Esophagus (tissue), 2 donors: ENCODE data around the gene KRTAP20-2. TPM values are rescaled to one million over a fixed set of nuclear protein-coding genes. Genes with fewer than 3 reads are reported as not detected.

ENCODE experiments used
- H3K27ac ChIP-seq, 2 donors: one replicate each; pipeline ENCODE4 v1.5.1; 2013; ENCODE audit warnings: low read depth in 2 of 2, mild to moderate bottlenecking in 2 of 2, inconsistent platforms in 1 of 2, low read length in 1 of 2, moderate library complexity in 1 of 2
- H3K27me3 ChIP-seq, 2 donors: one replicate each; pipeline ENCODE4 v1.6.1; 2013; ENCODE audit warnings: low read length in 2 of 2, control low read depth in 1 of 2, mild to moderate bottlenecking in 1 of 2; ENCODE audit not compliant: insufficient read depth in 2 of 2, control insufficient read depth in 1 of 2
- H3K36me3 ChIP-seq, 2 donors: one replicate each; pipeline ENCODE4 v1.6.1; 2013; ENCODE audit warnings: low read length in 1 of 2; ENCODE audit not compliant: control insufficient read depth in 2 of 2, insufficient read depth in 2 of 2
- H3K4me1 ChIP-seq, 2 donors: one replicate each; pipeline ENCODE4 v1.6.1; 2013; ENCODE audit warnings: low read length in 1 of 2; ENCODE audit not compliant: control insufficient read depth in 2 of 2, insufficient read depth in 2 of 2
- H3K4me3 ChIP-seq, 2 donors: one replicate each; pipeline ENCODE4 v1.5.1; 2013; ENCODE audit warnings: low read length in 2 of 2, mild to moderate bottlenecking in 2 of 2, low read depth in 1 of 2, moderate library complexity in 1 of 2
- H3K9me3 ChIP-seq, 2 donors: one replicate each; pipeline ENCODE4 v1.6.1; 2013; ENCODE audit warnings: mild to moderate bottlenecking in 2 of 2, low read depth in 1 of 2, low read length in 1 of 2, moderate library complexity in 1 of 2; ENCODE audit not compliant: control insufficient read depth in 2 of 2, insufficient read depth in 1 of 2
- WGBS, 2 donors: extraction: QIAGEN DNeasy Blood & Tissue Kit; methylation state at CpG; one replicate each; pipeline ENCODE4 v1.1.7; 2013; 5-methylcytosine and 5-hydroxymethylcytosine counted together
- polyA plus RNA-seq, 2 donors: library from polyadenylated mRNA; stranded (reverse); fragments of 200-250 nt; gene quantifications; one replicate each; pipeline ENCODE4 v1.2.3, GENCODE V29; 2013
- donor health status: healthy with polysubstance abuse.
- donor health status: Bipolar disorder and iron deficiency.

The KRTAP20-2 gene
- polyA plus RNA-seq, 2 donors, result not detected

- Histone ChIP-seq H3K4me1 (no peaks in the 10 kb centered on the region), H3K36me3 (no peaks in the 10 kb centered on the region), H3K27me3 (no peaks in the 10 kb centered on the region), H3K4me3 (no peak overlapping the region), H3K9me3 (peaks cover 3 to 6% of the 10 kb centered on the region in 2 donors), H3K27ac (no peak overlapping the region)
Measured at GRCh38 chr21:30620080-30620479, 14.9 kb upstream of the KRTAP20-2 start.

GRCh38 chr21:30620522-30620921, 14.5 kb upstream of the KRTAP20-2 start, which contains the start of gene KRTAP20-4:
KRTAP20-4 (plus strand) TSS chr21:30620627.
- Histone ChIP-seq H3K9me3 (peaks cover 3 to 6% of the 10 kb centered on the region in 2 donors), H3K4me1 (no peaks in the 10 kb centered on the region), H3K27me3 (no peaks in the 10 kb centered on the region), H3K36me3 (no peaks in the 10 kb centered on the region), H3K4me3 (no peak within 1 kb of the TSS), H3K27ac (no peak within 1 kb of the TSS)
- 77 to 80% methylated on average over 3 of the region's 3 CpGs for WGBS, 2 donors

GRCh38 chr21:30623362-30623761, 11.6 kb upstream of the KRTAP20-2 start:
- WGBS, 2 donors, result 89% methylated on average over 3 of the region's 3 CpGs
- no peak overlapping the region for H3K4me3 ChIP-seq
- no peaks in the 10 kb centered on the region for H3K27me3 ChIP-seq
- H3K27ac ChIP-seq, result no peak overlapping the region
- no peaks in the 10 kb centered on the region for H3K36me3 ChIP-seq
- H3K9me3 ChIP-seq, result peaks cover 3 to 6% of the 10 kb centered on the region in 2 donors
- no peaks in the 10 kb centered on the region for H3K4me1 ChIP-seq

GRCh38 chr21:30625449-30626165, 9.4 kb upstream of the KRTAP20-2 start:
- H3K9me3 ChIP-seq, result peaks cover 3 to 6% of the 10 kb centered on the region in 2 donors
- no peak overlapping the region for H3K4me3 ChIP-seq
- H3K4me1 ChIP-seq, result no peaks in the 10 kb centered on the region
- 62 to 73% methylated on average over 4 of the region's 4 CpGs for WGBS, 2 donors
- no peaks in the 10 kb centered on the region for H3K27me3 ChIP-seq
- H3K36me3 ChIP-seq, result no peaks in the 10 kb centered on the region
- no peak overlapping the region for H3K27ac ChIP-seq

- H3K4me1 ChIP-seq, result no peaks in the 10 kb centered on the region
- H3K27me3 ChIP-seq, result no peaks in the 10 kb centered on the region
- 80 to 83% methylated on average over 4 of the region's 4 CpGs for WGBS, 2 donors
- no peak overlapping the region for H3K27ac ChIP-seq
- no peaks in the 10 kb centered on the region for H3K36me3 ChIP-seq
- no peak overlapping the region for H3K4me3 ChIP-seq
- H3K9me3 ChIP-seq, result peaks cover under 1 to 5% of the 10 kb centered on the region in 2 donors
Measured at GRCh38 chr21:30628109-30628508, 6.9 kb upstream of the KRTAP20-2 start.

GRCh38 chr21:30629200-30629599, 5.8 kb upstream of the KRTAP20-2 start:
- Histone ChIP-seq H3K27ac (no peak overlapping the region), H3K27me3 (no peaks in the 10 kb centered on the region), H3K4me3 (no peak overlapping the region), H3K36me3 (no peaks in the 10 kb centered on the region), H3K9me3 (no peaks in the 10 kb centered on the region), H3K4me1 (no peaks in the 10 kb centered on the region)
- WGBS, 2 donors, result 58 to 61% methylated on average over 1 of the region's 1 CpG

- H3K9me3 ChIP-seq, result no peaks in the 10 kb centered on the region
- no peaks in the 10 kb centered on the region for H3K36me3 ChIP-seq
- H3K4me1 ChIP-seq, result no peaks in the 10 kb centered on the region
- H3K27me3 ChIP-seq, result no peaks in the 10 kb centered on the region
- 79% methylated on average over 3 of the region's 3 CpGs for WGBS, 2 donors
- H3K27ac ChIP-seq, result no peak overlapping the region
- H3K4me3 ChIP-seq, result no peak overlapping the region
Measured at GRCh38 chr21:30638686-30639085, 3.7 kb downstream of the KRTAP20-2 start.

GRCh38 chr21:30642564-30642963, 7.6 kb downstream of the KRTAP20-2 start, which contains the start of gene KRTAP20-3:
KRTAP20-3 (plus strand) TSS chr21:30642864.
- no peak within 1 kb of the TSS for H3K4me3 ChIP-seq

GRCh38 chr21:30646904-30647414, 12.0 kb downstream of the KRTAP20-2 start:
- Histone ChIP-seq H3K36me3 (no peaks in the 10 kb centered on the region), H3K4me3 (no peak overlapping the region), H3K4me1 (no peaks in the 10 kb centered on the region), H3K27me3 (no peaks in the 10 kb centered on the region), H3K27ac (no peak overlapping the region), H3K9me3 (no peaks in the 10 kb centered on the region)
- WGBS, 2 donors, result 58% methylated on average over 1 of the region's 1 CpG

More at GRCh38 chr21:30642564-30642963, 7.6 kb downstream of the KRTAP20-2 start, which contains the start of gene KRTAP20-3:
- Histone ChIP-seq H3K36me3 (no peaks in the 10 kb centered on the region), H3K4me1 (no peaks in the 10 kb centered on the region), H3K9me3 (no peaks in the 10 kb centered on the region), H3K27me3 (no peaks in the 10 kb centered on the region), H3K27ac (no peak within 1 kb of the TSS)
- 84 to 86% methylated on average over 2 of the region's 2 CpGs for WGBS, 2 donors

GRCh38 chr21:30652891-30653290, 17.9 kb downstream of the KRTAP20-2 start:
- H3K36me3 ChIP-seq, result no peaks in the 10 kb centered on the region
- no peak overlapping the region for H3K27ac ChIP-seq
- H3K9me3 ChIP-seq, result no peaks in the 10 kb centered on the region
- no peaks in the 10 kb centered on the region for H3K4me1 ChIP-seq
- H3K27me3 ChIP-seq, result no peaks in the 10 kb centered on the region
- no peak overlapping the region for H3K4me3 ChIP-seq
